Spleen (tissue), 7 donors: ENCODE measurements around the gene HSF2BP.

ENCODE experiments used
- POLR2A ChIP-seq, 3 donors: fragments of 450-650 bp; IDR thresholded peaks; one replicate each; pipeline ENCODE4 v1.5.1; 2017; ENCODE audit warnings: antibody characterized with exemption in 3 of 3, mild to moderate bottlenecking in 1 of 3
- POLR2AphosphoS5 ChIP-seq, 3 donors: sonication (generic); formaldehyde crosslinking; IDR thresholded peaks; one replicate each; pipeline ENCODE4 v1.5.1; 2017; ENCODE audit warnings: antibody characterized with exemption in 3 of 3
- TF ChIP-seq, protein P1 (sequence below), 11 experiments: fragments of 200-600 bp in 7 of 11; fragments of 450-650 bp in 4 of 11; sonication (generic) in 4 of 11; IDR thresholded peaks in 8 of 11; conservative IDR thresholded peaks in 3 of 11; 1 replicate in 7 of 11; 2 replicates in 4 of 11; pipeline versions ENCODE4 v1.4.0 to v1.8.0; 2016 to 2021; ENCODE audit warnings: antibody characterized with exemption in 11 of 11, inconsistent platforms in 4 of 11, mild to moderate bottlenecking in 1 of 11
- donor health status: DM: no; HTN: no; CAD: no; lungs with moderate emphysema.
- donor health status: DM: no; HTN: no; CAD: no.
- donor health status: DM: no; HTN: no; CAD: no.

DNA sequence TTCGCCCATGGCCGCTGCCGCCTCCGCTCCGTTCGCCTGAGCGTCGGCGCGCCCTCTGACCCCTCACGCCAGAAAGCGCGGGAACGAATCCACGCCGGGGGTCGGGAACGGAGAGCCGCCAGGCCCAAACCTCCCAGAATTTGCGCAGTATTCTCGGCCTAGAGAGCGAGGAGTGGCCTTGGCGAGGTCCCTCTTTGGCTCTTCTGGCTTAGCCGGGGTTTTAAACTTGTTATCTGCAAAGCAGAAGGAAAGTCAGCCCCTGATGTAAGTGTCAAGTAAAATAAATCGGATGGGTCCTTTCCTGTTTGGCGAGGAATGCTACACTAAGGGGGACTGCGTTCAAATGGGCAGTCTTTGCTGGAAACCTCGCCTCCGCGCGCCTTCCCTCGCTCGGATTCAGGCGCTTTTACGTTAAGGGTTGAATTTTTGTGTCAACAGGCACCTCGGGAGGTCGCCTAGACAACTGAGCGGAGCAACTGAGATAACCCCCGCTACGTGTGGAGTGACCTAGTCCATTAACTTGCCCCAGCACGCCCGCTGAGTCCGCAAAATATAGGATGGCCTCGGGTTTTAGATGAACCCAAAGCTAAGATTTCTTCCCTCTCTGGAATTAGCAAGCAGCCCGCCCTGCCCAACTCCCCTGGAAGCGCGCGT lies 1.1 kb downstream of the HSF2BP start:
- TF ChIP-seq, protein P1, sequence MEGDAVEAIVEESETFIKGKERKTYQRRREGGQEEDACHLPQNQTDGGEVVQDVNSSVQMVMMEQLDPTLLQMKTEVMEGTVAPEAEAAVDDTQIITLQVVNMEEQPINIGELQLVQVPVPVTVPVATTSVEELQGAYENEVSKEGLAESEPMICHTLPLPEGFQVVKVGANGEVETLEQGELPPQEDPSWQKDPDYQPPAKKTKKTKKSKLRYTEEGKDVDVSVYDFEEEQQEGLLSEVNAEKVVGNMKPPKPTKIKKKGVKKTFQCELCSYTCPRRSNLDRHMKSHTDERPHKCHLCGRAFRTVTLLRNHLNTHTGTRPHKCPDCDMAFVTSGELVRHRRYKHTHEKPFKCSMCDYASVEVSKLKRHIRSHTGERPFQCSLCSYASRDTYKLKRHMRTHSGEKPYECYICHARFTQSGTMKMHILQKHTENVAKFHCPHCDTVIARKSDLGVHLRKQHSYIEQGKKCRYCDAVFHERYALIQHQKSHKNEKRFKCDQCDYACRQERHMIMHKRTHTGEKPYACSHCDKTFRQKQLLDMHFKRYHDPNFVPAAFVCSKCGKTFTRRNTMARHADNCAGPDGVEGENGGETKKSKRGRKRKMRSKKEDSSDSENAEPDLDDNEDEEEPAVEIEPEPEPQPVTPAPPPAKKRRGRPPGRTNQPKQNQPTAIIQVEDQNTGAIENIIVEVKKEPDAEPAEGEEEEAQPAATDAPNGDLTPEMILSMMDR (IDR thresholded peaks at IDR 0.05 in 8 of 11, conservative IDR thresholded peaks at IDR 0.05 in 3 of 11): no peak
- TF ChIP-seq POLR2AphosphoS5 (IDR thresholded peaks at IDR 0.05) (no peak), POLR2A (IDR thresholded peaks at IDR 0.05) (no peak)
